Esophagus (tissue), 2 donors: ENCODE results near the gene TXNDC11. TPM values are rescaled to one million over a fixed set of nuclear protein-coding genes. Genes with fewer than 3 reads are reported as not detected.

ENCODE experiments used
- H3K27ac ChIP-seq, 2 donors: one replicate each; pipeline ENCODE4 v1.5.1; 2013; ENCODE audit warnings: low read depth in 2 of 2, mild to moderate bottlenecking in 2 of 2, inconsistent platforms in 1 of 2, low read length in 1 of 2, moderate library complexity in 1 of 2
- H3K27me3 ChIP-seq, 2 donors: one replicate each; pipeline ENCODE4 v1.6.1; 2013; ENCODE audit warnings: low read length in 2 of 2, control low read depth in 1 of 2, mild to moderate bottlenecking in 1 of 2; ENCODE audit not compliant: insufficient read depth in 2 of 2, control insufficient read depth in 1 of 2
- H3K36me3 ChIP-seq, 2 donors: one replicate each; pipeline ENCODE4 v1.6.1; 2013; ENCODE audit warnings: low read length in 1 of 2; ENCODE audit not compliant: control insufficient read depth in 2 of 2, insufficient read depth in 2 of 2
- H3K4me1 ChIP-seq, 2 donors: one replicate each; pipeline ENCODE4 v1.6.1; 2013; ENCODE audit warnings: low read length in 1 of 2; ENCODE audit not compliant: control insufficient read depth in 2 of 2, insufficient read depth in 2 of 2
- H3K4me3 ChIP-seq, 2 donors: one replicate each; pipeline ENCODE4 v1.5.1; 2013; ENCODE audit warnings: low read length in 2 of 2, mild to moderate bottlenecking in 2 of 2, low read depth in 1 of 2, moderate library complexity in 1 of 2
- H3K9me3 ChIP-seq, 2 donors: one replicate each; pipeline ENCODE4 v1.6.1; 2013; ENCODE audit warnings: mild to moderate bottlenecking in 2 of 2, low read depth in 1 of 2, low read length in 1 of 2, moderate library complexity in 1 of 2; ENCODE audit not compliant: control insufficient read depth in 2 of 2, insufficient read depth in 1 of 2
- WGBS, 2 donors: extraction: QIAGEN DNeasy Blood & Tissue Kit; methylation state at CpG; one replicate each; pipeline ENCODE4 v1.1.7; 2013; 5-methylcytosine and 5-hydroxymethylcytosine counted together
- polyA plus RNA-seq, 2 donors: library from polyadenylated mRNA; stranded (reverse); fragments of 200-250 nt; gene quantifications; one replicate each; pipeline ENCODE4 v1.2.3, GENCODE V29; 2013
- donor health status: healthy with polysubstance abuse.
- donor health status: Bipolar disorder and iron deficiency.

TXNDC11 gene
- polyA plus RNA-seq, 2 donors: 21.8 to 24.5 TPM

- no peaks in the 10 kb centered on the region for H3K4me1 ChIP-seq
- no peak overlapping the region for H3K27ac ChIP-seq
- H3K4me3 ChIP-seq: no peak overlapping the region
- H3K27me3 ChIP-seq: no peaks in the 10 kb centered on the region
- H3K36me3 ChIP-seq: no peaks in the 10 kb centered on the region
- 71 to 72% methylated on average over 7 of the region's 7 CpGs for WGBS, 2 donors
- H3K9me3 ChIP-seq: no peaks in the 10 kb centered on the region
These were observed 93.4 kb downstream of the TXNDC11 start for GRCh38 chr16:11649276-11649675.

- Histone ChIP-seq H3K4me1 (peaks cover 0 to 9% of the 10 kb centered on the region in 2 donors), H3K4me3 (no peak overlapping the region), H3K9me3 (no peaks in the 10 kb centered on the region), H3K27me3 (no peaks in the 10 kb centered on the region), H3K36me3 (no peaks in the 10 kb centered on the region), H3K27ac (no peak overlapping the region)
- WGBS, 2 donors: 54 to 60% methylated on average over 4 of the region's 4 CpGs
These were observed 99.9 kb downstream of the TXNDC11 start for GRCh38 chr16:11642765-11643116.

GRCh38 chr16:11640987-11641817, 101.5 kb downstream of the TXNDC11 start:
- 42% methylated on average over 20 of the region's 20 CpGs for WGBS, 2 donors
- no peaks in the 10 kb centered on the region for H3K27me3 ChIP-seq

GRCh38 chr16:11639925-11640899, 102.4 kb downstream of the TXNDC11 start:
- peaks cover 0 to 12% of the 10 kb centered on the region in 2 donors for H3K4me1 ChIP-seq
- peak overlapping the region; percentile 84 to 97 for H3K27ac ChIP-seq
- H3K9me3 ChIP-seq: peaks cover 0 to under 1% of the 10 kb centered on the region in 2 donors
- H3K4me3 ChIP-seq: no peak overlapping the region
- WGBS, 2 donors: 38% methylated on average over 25 of the region's 25 CpGs
- no peaks in the 10 kb centered on the region for H3K27me3 ChIP-seq
- H3K36me3 ChIP-seq: no peaks in the 10 kb centered on the region

More at GRCh38 chr16:11640987-11641817, 101.5 kb downstream of the TXNDC11 start:
- H3K4me1 ChIP-seq: peaks cover 0 to 9% of the 10 kb centered on the region in 2 donors
- peak overlapping the region; percentile 84 to 97 for H3K27ac ChIP-seq
- H3K4me3 ChIP-seq: no peak overlapping the region
- H3K9me3 ChIP-seq: no peaks in the 10 kb centered on the region
- no peaks in the 10 kb centered on the region for H3K36me3 ChIP-seq

GRCh38 chr16:11639008-11639562, 103.6 kb downstream of the TXNDC11 start:
- H3K9me3 ChIP-seq: peaks cover 0 to 2% of the 10 kb centered on the region in 2 donors
- no peak overlapping the region for H3K27ac ChIP-seq
- H3K4me3 ChIP-seq: no peak overlapping the region
- 47 to 52% methylated on average over 4 of the region's 4 CpGs for WGBS, 2 donors
- H3K4me1 ChIP-seq: peaks cover 0 to 13% of the 10 kb centered on the region in 2 donors
- no peaks in the 10 kb centered on the region for H3K36me3 ChIP-seq
- H3K27me3 ChIP-seq: no peaks in the 10 kb centered on the region

GRCh38 chr16:11638140-11638539, 104.5 kb downstream of the TXNDC11 start:
- Histone ChIP-seq H3K9me3 (peaks cover 0 to 2% of the 10 kb centered on the region in 2 donors), H3K27me3 (no peaks in the 10 kb centered on the region), H3K4me3 (no peak overlapping the region), H3K36me3 (no peaks in the 10 kb centered on the region), H3K27ac (no peak overlapping the region), H3K4me1 (peaks cover 0 to 13% of the 10 kb centered on the region in 2 donors)
- 86 to 92% methylated on average over 4 of the region's 4 CpGs for WGBS, 2 donors

GRCh38 chr16:11637320-11637719, 105.3 kb downstream of the TXNDC11 start:
- Histone ChIP-seq H3K27ac (peak overlapping the region in 1 of 2 donors; percentile 1), H3K4me3 (no peak overlapping the region), H3K4me1 (peaks cover 0 to 13% of the 10 kb centered on the region in 2 donors), H3K9me3 (peaks cover 0 to 2% of the 10 kb centered on the region in 2 donors), H3K36me3 (no peaks in the 10 kb centered on the region), H3K27me3 (no peaks in the 10 kb centered on the region)
- WGBS, 2 donors: 70 to 89% methylated on average over 5 of the region's 5 CpGs

- H3K4me1 ChIP-seq: peaks cover 0 to 13% of the 10 kb centered on the region in 2 donors
- H3K27ac ChIP-seq: peak overlapping the region; percentile 36 to 54
- WGBS, 2 donors: 35 to 41% methylated on average over 14 of the region's 14 CpGs
- peaks cover 0 to 2% of the 10 kb centered on the region in 2 donors for H3K9me3 ChIP-seq
- no peaks in the 10 kb centered on the region for H3K36me3 ChIP-seq
- H3K4me3 ChIP-seq: no peak overlapping the region
- H3K27me3 ChIP-seq: no peaks in the 10 kb centered on the region
These were observed 106.4 kb downstream of the TXNDC11 start for GRCh38 chr16:11636172-11636721.

GRCh38 chr16:11635679-11636171, 106.9 kb downstream of the TXNDC11 start:
- no peaks in the 10 kb centered on the region for H3K36me3 ChIP-seq
- H3K4me1 ChIP-seq: peaks cover 0 to 8% of the 10 kb centered on the region in 2 donors
- H3K27ac ChIP-seq: peak overlapping the region; percentile 3 to 54
- H3K9me3 ChIP-seq: peaks cover 0 to 2% of the 10 kb centered on the region in 2 donors
- H3K4me3 ChIP-seq: no peak overlapping the region
- no peaks in the 10 kb centered on the region for H3K27me3 ChIP-seq
- 72 to 73% methylated on average over 12 of the region's 12 CpGs for WGBS, 2 donors
